Measurements from ENCODE around the gene LY6G6F.
"Not testable (repeated sequence)": the region's sequence is repeated elsewhere in the genome, so short reads cannot be mapped to it uniquely, and the experiment has no call there.

The LY6G6F gene

GRCh38 chr6:31702819-31703716 is 3.6 kb upstream of the LY6G6F start, which contains the start of gene ABHD16A:
ABHD16A (minus strand) TSS chr6:31703324; CDS start chr6:31703281, 43 bp downstream.
- peak; percentile 91 to 95 for DNase-seq

GRCh38 chr6:31705931-31706330 is 735 bp upstream of the LY6G6F start:
- no peak for DNase-seq

- DNase-seq, result no peak
Measured at GRCh38 chr6:31707701-31708100, 1.0 kb downstream of the LY6G6F start.

GRCh38 chr6:31708224-31708623 is 1.6 kb downstream of the LY6G6F start:
- no peak for DNase-seq

DNA sequence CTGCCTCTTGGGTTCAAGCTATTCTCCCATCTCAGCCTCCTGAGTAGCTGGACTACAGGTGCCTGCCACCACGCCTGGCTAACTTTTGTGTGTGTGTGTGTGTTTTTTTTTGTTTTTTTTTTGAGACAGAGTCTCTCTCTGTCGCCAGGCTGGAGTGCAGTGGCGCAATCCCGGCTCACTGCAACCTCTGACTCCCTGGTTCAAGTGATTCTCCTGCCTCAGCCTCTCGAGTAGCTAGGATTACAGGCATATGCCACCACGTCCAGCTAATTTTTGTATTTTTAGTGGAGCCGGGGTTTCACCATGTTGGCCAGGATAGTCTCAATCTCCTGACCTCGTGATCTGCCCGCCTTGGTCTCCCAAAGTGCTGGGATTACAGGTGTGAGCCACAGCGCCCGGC is 2.5 kb downstream of the LY6G6F start:
- not testable (repeated sequence) for DNase-seq

DNA sequence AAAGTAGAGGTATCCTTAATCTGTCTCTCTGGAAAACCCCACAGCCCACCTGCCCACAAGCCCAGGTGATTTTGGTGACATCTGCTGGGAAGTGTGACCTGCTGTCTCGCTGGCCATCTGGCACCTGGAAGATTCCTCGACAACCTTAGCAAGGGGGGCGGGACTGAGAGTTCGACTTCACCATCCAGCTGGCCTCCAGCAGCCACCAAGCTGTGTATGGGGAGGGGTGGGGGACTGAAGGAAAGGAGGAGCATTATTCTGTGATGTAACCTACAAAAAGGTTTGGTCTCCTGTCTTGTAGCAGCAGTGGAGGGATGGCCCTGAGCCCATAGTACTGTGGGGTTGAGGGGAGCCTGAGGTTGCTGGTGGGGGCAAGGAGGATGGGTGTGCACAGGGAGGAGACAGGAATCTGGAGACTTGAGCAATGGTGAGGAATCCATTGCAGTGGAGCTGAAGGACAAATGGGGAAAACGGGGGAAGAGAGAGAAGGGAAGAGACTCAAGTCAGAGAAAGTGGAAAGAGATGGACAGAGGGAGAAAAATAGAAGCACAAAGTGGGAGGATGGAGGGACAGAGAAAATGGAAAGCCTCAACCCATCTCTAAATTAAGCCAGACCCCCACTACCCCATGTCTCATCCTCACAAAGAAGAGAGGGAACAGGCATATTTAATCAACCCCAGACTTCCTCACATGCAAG is 4.0 kb downstream of the LY6G6F start:
- no peak for DNase-seq

GRCh38 chr6:31711233-31711632 is 4.6 kb downstream of the LY6G6F start:
- DNase-seq, result no peak

GRCh38 chr6:31712296-31712695 is 5.6 kb downstream of the LY6G6F start:
- DNase-seq, result no peak

DNA sequence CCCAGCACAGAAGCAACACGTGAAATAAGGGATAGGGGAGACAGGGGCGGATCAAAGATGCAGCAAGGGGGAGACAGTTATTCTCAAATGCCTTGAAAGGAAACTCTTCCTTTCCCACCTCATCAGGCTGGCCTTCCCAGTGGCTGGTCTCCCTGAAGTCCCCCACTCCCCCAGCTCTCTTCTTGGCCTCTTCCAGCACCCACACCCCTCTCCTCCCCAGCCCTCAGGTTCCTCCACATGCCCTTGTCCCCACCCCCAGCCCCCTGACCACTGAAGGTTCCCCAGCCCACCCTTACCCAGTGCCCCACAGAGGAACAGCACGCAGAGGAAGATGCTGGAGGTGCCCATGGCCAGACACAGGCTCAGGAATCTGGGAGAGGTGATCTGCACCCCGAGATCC is 6.8 kb downstream of the LY6G6F start:
- DNase-seq, result no peak

DNA sequence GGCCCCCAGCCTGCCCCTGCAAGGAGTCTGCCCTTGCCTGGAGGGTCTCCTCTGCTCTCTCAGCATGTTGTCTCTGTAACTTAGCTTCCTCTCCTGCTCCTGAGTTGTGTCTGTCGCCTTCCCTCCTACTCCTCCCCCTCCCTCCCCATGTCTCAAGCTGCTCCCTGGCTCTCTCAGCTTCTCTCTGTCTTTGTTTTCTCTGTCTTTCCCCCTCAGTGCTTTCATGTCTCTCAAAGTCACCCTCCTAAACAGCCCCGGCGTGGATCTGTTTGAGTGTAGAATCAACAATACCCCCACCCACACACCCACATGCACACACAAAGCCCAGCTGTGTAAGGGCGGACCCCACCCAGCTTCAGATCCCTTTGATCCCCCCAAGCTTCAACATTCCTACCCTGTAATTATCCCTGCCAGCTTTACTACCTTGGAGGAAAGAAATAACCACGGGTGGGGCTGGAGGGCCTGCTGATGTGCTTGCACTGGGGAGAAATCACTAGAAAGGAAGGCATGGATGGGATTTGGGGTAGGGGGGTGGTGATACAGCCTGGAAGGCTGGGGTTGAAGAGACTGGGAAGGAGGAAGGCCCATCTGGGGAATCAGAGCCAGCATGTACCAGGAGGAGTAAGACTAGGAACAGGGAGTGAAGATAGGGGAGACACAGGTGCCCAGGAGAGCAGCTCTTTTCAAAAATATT is 7.5 kb downstream of the LY6G6F start:
- DNase-seq, result no peak

DNA sequence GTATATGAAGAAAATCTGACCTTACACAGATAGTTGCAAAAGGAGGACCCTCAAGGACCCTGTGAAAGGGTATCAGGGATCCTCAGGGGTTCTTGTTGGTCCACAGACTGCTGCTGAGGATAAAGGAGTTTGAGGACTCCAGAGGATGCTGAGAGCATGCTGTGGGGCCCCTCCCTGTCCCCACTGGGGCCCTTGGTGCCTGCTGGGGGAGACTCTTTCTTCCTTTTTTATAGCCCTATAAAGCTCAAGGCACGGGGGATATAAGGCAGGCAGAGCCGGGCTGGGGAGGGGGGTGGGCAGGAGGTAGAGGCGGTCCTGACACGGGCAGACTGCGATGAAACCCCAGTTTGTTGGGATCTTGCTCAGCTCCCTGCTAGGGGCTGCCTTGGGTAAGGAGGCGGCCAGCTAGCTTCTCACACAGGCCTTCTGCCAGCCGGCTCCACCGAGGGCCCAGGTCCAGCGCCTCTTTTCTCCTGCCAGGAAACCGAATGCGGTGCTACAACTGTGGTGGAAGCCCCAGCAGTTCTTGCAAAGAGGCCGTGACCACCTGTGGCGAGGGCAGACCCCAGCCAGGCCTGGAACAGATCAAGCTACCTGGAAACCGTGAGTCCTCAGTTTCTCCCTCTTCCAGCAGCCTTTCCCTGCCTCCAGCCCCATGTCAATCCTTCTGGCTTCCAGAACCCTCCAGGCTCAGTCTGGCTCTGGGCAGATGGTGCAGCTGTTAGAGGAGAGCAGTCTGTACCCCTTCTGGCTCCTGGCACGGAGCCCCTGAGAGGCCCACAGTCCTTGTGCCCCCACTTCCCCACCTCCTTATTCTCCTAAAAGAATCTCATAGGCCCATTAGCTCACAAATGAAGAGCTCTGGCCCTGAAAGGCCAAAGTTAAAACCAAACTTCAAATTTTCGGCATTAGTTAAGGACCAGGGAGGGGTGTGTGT is 8.6 kb downstream of the LY6G6F start, which contains the start of gene LY6G6D:
LY6G6D (plus strand) TSS at position 327 of the 937 bp plus-strand sequence; CDS start at position 335, 8 bp downstream.
- no peak for DNase-seq

- no peak for DNase-seq
Measured at GRCh38 chr6:31717499-31718222, 11.0 kb downstream of the LY6G6F start.

DNA sequence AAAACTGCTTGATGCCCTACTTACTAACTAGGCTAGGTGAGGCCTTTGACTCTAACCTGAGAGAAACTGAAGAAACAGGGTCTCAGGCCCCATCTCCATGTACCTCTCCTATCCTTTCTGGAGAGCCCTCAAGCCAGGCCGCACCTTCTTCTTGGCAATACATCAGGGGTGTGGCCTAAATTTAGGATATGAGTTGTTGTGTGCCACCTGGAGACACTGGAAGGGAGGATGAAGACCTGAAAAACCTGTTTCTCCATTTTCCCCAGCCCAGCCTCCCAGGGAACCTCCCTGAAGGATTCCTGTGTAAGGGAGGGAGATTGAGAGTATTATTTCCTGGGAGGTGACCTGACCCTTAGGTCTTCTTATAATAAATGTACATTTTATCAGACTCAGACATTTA is 11.6 kb downstream of the LY6G6F start:
- no peak for DNase-seq

GRCh38 chr6:31719001-31719400 is 12.3 kb downstream of the LY6G6F start:
- DNase-seq, result no peak

DNA sequence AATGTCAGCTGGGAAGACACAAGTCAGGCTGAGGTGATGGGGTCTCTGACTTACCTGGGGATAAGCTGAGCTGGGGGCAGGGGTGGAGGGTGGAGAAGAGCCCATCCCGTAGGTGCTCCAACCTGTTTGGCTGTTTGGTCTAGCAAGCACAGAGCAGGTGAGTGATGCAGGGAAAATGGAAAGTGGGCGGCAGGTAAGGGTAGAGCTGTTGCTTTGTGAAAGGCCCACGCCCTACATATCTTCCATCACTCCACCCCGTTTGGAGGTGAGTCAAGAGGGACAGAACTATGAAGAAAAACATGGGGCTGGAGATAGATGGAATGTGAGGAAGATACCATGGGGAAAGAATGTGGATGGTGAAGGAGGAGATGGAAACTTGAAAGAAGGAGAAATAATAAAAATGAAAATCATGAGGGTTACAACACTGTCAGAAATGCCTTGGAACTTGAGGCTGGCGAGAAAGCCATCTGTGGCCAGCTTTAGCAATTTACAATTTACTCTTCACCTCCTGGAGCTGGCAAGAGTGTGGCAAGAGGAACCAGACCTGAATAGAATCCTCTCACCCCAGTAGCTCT is 13.6 kb downstream of the LY6G6F start:
- DNase-seq, result no peak

DNA sequence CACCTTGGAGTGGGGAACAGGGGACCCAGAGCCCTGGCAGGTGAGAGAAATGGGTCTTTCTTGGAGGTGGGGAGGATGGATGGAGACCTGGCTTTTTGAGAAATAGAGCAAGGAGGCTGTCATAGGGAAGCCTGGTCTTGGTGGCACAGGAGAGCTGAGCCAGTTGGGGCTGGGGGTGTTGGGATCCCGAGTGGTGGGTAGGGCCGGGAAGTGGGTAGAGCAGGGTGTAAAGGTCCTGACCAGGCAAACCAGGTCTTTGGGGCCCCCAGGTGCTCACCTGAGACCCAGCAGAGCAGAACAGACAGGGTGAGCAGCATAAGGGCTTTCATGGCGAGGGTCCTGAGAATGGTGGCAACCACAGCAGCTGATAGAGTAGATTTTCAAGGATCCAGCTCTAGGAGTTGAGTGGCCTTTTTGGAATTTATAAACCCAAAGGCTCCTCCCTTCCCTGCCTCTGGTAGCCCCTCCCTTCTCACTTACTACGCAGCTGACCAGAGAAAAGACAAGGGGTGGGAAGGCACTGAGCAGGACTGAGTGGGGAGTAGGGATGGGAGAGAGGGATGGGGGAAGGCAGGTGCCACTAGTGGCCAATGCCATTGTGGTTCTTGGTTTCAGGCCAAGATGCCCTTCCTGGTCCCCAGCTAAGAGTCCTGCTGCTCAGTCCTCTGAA is 14.8 kb downstream of the LY6G6F start, which contains the start of gene LY6G6C:
LY6G6C (minus strand) TSS at position 396 of the 670 bp plus-strand sequence; CDS start at position 329, 67 bp downstream.
- no peak for DNase-seq

DNA sequence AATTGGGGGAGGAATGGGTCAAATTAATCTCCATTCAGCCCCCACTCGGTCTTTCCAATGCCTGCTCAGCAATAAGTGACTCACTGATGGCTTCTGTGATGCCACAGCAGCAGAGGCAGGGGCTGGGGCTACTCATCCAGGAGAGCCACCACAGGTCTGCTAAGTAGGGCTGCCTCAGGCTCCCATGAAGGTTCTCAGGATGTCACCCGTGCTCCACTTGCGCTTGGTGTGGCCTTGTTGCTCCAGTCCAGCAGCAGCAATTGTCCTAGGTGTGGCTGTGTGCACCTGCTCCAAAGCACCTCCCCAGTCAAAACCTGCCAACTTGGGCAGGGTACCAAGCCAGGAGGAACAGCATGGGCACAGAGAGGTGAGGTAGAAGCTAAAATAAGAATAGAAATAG is 15.5 kb downstream of the LY6G6F start:
- DNase-seq, result no peak

DNA sequence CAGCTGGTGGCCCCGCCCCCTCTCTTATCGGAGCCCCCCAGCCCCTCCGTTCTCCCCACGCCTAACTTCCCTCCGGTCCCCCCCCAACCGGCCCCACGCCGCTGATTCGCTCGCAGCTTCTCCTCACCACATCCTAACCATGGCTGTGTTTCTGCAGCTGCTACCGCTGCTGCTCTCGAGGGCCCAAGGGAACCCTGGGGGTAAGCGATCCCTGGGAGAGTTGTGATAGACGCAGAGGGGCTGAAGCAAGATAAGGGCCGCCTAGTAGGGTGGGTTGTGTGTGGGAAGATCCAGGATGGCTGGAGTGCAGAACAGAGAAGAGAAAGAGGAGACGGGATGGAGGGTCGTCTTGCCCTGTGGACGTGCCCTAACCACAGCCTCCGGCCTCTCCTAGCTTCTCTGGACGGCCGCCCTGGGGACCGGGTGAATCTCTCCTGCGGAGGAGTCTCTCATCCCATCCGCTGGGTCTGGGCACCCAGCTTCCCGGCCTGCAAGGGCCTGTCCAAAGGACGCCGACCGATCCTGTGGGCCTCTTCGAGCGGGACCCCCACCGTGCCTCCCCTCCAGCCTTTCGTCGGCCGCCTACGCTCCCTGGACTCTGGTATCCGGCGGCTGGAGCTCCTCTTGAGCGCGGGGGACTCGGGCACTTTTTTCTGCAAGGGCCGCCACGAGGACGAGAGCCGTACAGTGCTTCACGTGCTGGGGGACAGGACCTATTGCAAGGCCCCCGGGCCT is 16.7 kb downstream of the LY6G6F start, which contains the start of gene MPIG6B:
MPIG6B (plus strand) TSS at position 129 of the 735 bp plus-strand sequence; CDS start at position 140, 11 bp downstream.
- DNase-seq, result peak in 1 of 2 donors; percentile 19

- no peak for DNase-seq
Measured at GRCh38 chr6:31723980-31724691, 17.5 kb downstream of the LY6G6F start.

Measured in bone marrow (tissue), 2 donors.